Smooth muscle cell (in vitro differentiated cells): ENCODE results near the gene MRPL36. TPM values are rescaled to one million over a fixed set of nuclear protein-coding genes. Genes with fewer than 3 reads are reported as not detected.

Source experiments
- DNase-seq: peaks from one replicate; lab custom pipeline; 2025; ENCODE audit not compliant: unreplicated experiment; lab: John Stamatoyannopoulos, UW
- H2AFZ ChIP-seq: fragments of 200-600 bp; sonication (generic); 2 replicates; pipeline ENCODE4 v1.6.0; 2016; ENCODE audit warnings: antibody characterized with exemption, low read depth, mild to moderate bottlenecking
- H3F3A ChIP-seq: fragments of 200-600 bp; sonication (generic); 2 replicates; pipeline ENCODE4 v1.6.0; 2017; ENCODE audit warnings: antibody characterized with exemption, low read depth
- H3K27ac ChIP-seq: fragments of 200-600 bp; sonication (generic); 2 replicates; pipeline ENCODE4 v1.5.1; 2016; ENCODE audit warnings: low read depth, mild to moderate bottlenecking
- H3K27me3 ChIP-seq: fragments of 200-600 bp; sonication (generic); 2 replicates; pipeline ENCODE4 v1.6.1; 2016; ENCODE audit warnings: low read depth, mild to moderate bottlenecking
- H3K36me3 ChIP-seq: fragments of 200-600 bp; sonication (generic); 2 replicates; pipeline ENCODE4 v1.5.1; 2016; ENCODE audit warnings: low read depth
- H3K4me1 ChIP-seq: fragments of 200-600 bp; sonication (generic); 2 replicates; pipeline ENCODE4 v1.5.1; 2016; ENCODE audit warnings: low read depth
- H3K4me2 ChIP-seq: fragments of 200-600 bp; sonication (generic); 2 replicates; pipeline ENCODE4 v1.6.0; 2016; ENCODE audit warnings: mild to moderate bottlenecking
- H3K4me3 ChIP-seq: fragments of 200-600 bp; sonication (generic); 2 replicates; pipeline ENCODE4 v1.5.1; 2016; ENCODE audit warnings: mild to moderate bottlenecking
- H3K79me2 ChIP-seq: fragments of 200-600 bp; sonication (generic); 2 replicates; pipeline ENCODE4 v1.6.0; 2016; ENCODE audit warnings: low read depth, mild to moderate bottlenecking
- H3K9ac ChIP-seq: fragments of 200-600 bp; sonication (generic); 2 replicates; pipeline ENCODE4 v1.6.0; 2016; ENCODE audit warnings: low read depth
- H3K9me3 ChIP-seq: fragments of 200-600 bp; sonication (generic); replicated peaks from 2 replicates; pipeline ENCODE4 v1.5.1; 2016; ENCODE audit warnings: low read depth
- H4K20me1 ChIP-seq: fragments of 200-600 bp; sonication (generic); 2 replicates; pipeline ENCODE4 v1.6.0; 2016; ENCODE audit warnings: low read depth
- CTCF ChIP-seq: fragments of 200-600 bp; sonication (generic); IDR thresholded peaks from 2 replicates; pipeline ENCODE4 v1.5.1; 2017; ENCODE audit warnings: borderline replicate concordance, mild to moderate bottlenecking, antibody characterized with exemption; ENCODE audit not compliant: insufficient read depth, poor library complexity, severe bottlenecking
- WGBS: methylation state at CpG from one replicate; pipeline ENCODE4 v1.1.7; 2016; ENCODE audit warnings: low lambda C conversion rate; 5-methylcytosine and 5-hydroxymethylcytosine counted together
- polyA plus RNA-seq: library from polyadenylated mRNA; unstranded; fragments of >200 nt; fragmentation: Nextera tagmentation; extraction: Ambion mirVana; gene quantifications from 2 replicates; pipeline ENCODE4 v1.2.1, GENCODE V29; 2016
- total RNA-seq: library from RNA; depleted of rRNA; stranded (reverse); fragments of >200 nt; gene quantifications from 2 replicates; pipeline ENCODE4 v1.2.3, GENCODE V29; 2014

Gene MRPL36
- total and polyA plus RNA-seq, 2 experiments from 2014 or later: 42.9 to 110 TPM

GRCh38 chr5:1780614-1780930 is 19.1 kb downstream of the MRPL36 start:
- no peak overlapping the region for H3K4me3 ChIP-seq
- no peaks in the 10 kb centered on the region for H4K20me1 ChIP-seq
- no peak overlapping the region for H3K9ac ChIP-seq
- no peaks in the 10 kb centered on the region for H3K27me3 ChIP-seq
- H3K79me2 ChIP-seq: no peaks in the 10 kb centered on the region
- no peak overlapping the region for H3K4me2 ChIP-seq
- DNase-seq: no peak
- no peak for TF ChIP-seq CTCF
- no peaks in the 10 kb centered on the region for H3K4me1 ChIP-seq
- no peaks in the 10 kb centered on the region for H3F3A ChIP-seq
- no peaks in the 10 kb centered on the region for H3K36me3 ChIP-seq
- H2AFZ ChIP-seq: no peak overlapping the region
- WGBS: 97% methylated on average over 6 of the region's 6 CpGs
- no peak overlapping the region for H3K27ac ChIP-seq
- no peaks in the 10 kb centered on the region for H3K9me3 ChIP-seq

GRCh38 chr5:1779782-1780613 is 19.6 kb downstream of the MRPL36 start:
- H3K27me3 ChIP-seq: no peaks in the 10 kb centered on the region
- H3K4me2 ChIP-seq: no peak overlapping the region
- H2AFZ ChIP-seq: no peak overlapping the region
- H3K9ac ChIP-seq: no peak overlapping the region
- no peaks in the 10 kb centered on the region for H3F3A ChIP-seq
- H3K36me3 ChIP-seq: no peaks in the 10 kb centered on the region
- no peaks in the 10 kb centered on the region for H3K4me1 ChIP-seq
- WGBS: 90% methylated on average over 20 of the region's 20 CpGs
- no peak for DNase-seq
- no peak for TF ChIP-seq CTCF
- H3K9me3 ChIP-seq: no peaks in the 10 kb centered on the region
- H3K4me3 ChIP-seq: no peak overlapping the region
- no peaks in the 10 kb centered on the region for H3K79me2 ChIP-seq
- no peak overlapping the region for H3K27ac ChIP-seq
- no peaks in the 10 kb centered on the region for H4K20me1 ChIP-seq

GRCh38 chr5:1779021-1779680 is 20.5 kb downstream of the MRPL36 start:
- Histone ChIP-seq H3K4me3 (no peak overlapping the region), H3F3A (no peaks in the 10 kb centered on the region), H3K79me2 (no peaks in the 10 kb centered on the region), H3K4me1 (no peaks in the 10 kb centered on the region), H3K9ac (no peak overlapping the region), H3K9me3 (no peaks in the 10 kb centered on the region), H3K27ac (no peak overlapping the region), H4K20me1 (no peaks in the 10 kb centered on the region), H3K36me3 (no peaks in the 10 kb centered on the region), H3K4me2 (no peak overlapping the region), H2AFZ (no peak overlapping the region), H3K27me3 (no peaks in the 10 kb centered on the region)
- 94% methylated on average over 32 of the region's 32 CpGs for WGBS
- TF ChIP-seq CTCF: no peak
- DNase-seq: no peak
